GM21528 (cell line): ENCODE measurements around the gene PAK1.
"Not testable (repeated sequence)": the region's sequence is repeated elsewhere in the genome, so short reads cannot be mapped to it uniquely, and the experiment has no call there.

Experiments
- ATAC-seq: cut with Tn5 transposase; IDR thresholded peaks from one replicate; pipeline ENCODE4 v1.9.1; 2021; ENCODE audit warnings: mild to moderate bottlenecking, moderate library complexity; ENCODE audit not compliant: unreplicated experiment, low FRiP score

The PAK1 gene

GRCh38 chr11:77410076-77410827 lies 63.6 kb downstream of the PAK1 start:
- ATAC-seq: no peak

- ATAC-seq: no peak
Measured at GRCh38 chr11:77409046-77409445, 64.8 kb downstream of the PAK1 start.

GRCh38 chr11:77407613-77408012 lies 66.3 kb downstream of the PAK1 start:
- no peak for ATAC-seq

GRCh38 chr11:77406396-77406795 lies 67.5 kb downstream of the PAK1 start:
- no peak for ATAC-seq

- ATAC-seq: no peak
Measured at GRCh38 chr11:77403211-77403610, 70.7 kb downstream of the PAK1 start.

GRCh38 chr11:77402218-77402556 lies 71.7 kb downstream of the PAK1 start:
- ATAC-seq: no peak

- no peak for ATAC-seq
Measured at GRCh38 chr11:77401486-77402217, 72.2 kb downstream of the PAK1 start.

GRCh38 chr11:77400775-77401449 lies 73.0 kb downstream of the PAK1 start:
- ATAC-seq: no peak

- no peak for ATAC-seq
Measured at GRCh38 chr11:77400271-77400670, 73.6 kb downstream of the PAK1 start.

- no peak for ATAC-seq
Measured at GRCh38 chr11:77397631-77398030, 76.3 kb downstream of the PAK1 start.

- ATAC-seq: no peak
Measured at GRCh38 chr11:77396911-77397310, 77.0 kb downstream of the PAK1 start.

GRCh38 chr11:77396305-77396704 lies 77.6 kb downstream of the PAK1 start:
- no peak for ATAC-seq

- ATAC-seq: no peak
Measured at GRCh38 chr11:77395460-77396173, 78.3 kb downstream of the PAK1 start.

GRCh38 chr11:77392842-77393241 lies 81.1 kb downstream of the PAK1 start:
- ATAC-seq: no peak

- no peak for ATAC-seq
Measured at GRCh38 chr11:77387701-77388100, 86.2 kb downstream of the PAK1 start.

- no peak for ATAC-seq
Measured at GRCh38 chr11:77386178-77386577, 87.7 kb downstream of the PAK1 start.

GRCh38 chr11:77385255-77385771 lies 88.6 kb downstream of the PAK1 start:
- not testable (repeated sequence) for ATAC-seq

GRCh38 chr11:77384571-77384970 lies 89.3 kb downstream of the PAK1 start:
- ATAC-seq: no peak

- ATAC-seq: not testable (repeated sequence)
Measured at GRCh38 chr11:77383349-77383748, 90.5 kb downstream of the PAK1 start.

- ATAC-seq: no peak
Measured at GRCh38 chr11:77381729-77382665, 91.9 kb downstream of the PAK1 start.
